Stimulated activated CD4-positive, alpha-beta T cell treated with anti-CD3 and anti-CD28 coated beads, Interleukin-4, amount 100 ng/mL, for 4 hours (primary cell): ENCODE data around the gene RAP2A.

Source experiments
- DNase-seq, 2 experiments: peaks; one replicate each; pipeline ENCODE4 v3.0.0-alpha.2; 2020

The RAP2A gene

GRCh38 chr13:97456047-97456446 is 22.1 kb downstream of the RAP2A start:
- no peak for DNase-seq

DNA sequence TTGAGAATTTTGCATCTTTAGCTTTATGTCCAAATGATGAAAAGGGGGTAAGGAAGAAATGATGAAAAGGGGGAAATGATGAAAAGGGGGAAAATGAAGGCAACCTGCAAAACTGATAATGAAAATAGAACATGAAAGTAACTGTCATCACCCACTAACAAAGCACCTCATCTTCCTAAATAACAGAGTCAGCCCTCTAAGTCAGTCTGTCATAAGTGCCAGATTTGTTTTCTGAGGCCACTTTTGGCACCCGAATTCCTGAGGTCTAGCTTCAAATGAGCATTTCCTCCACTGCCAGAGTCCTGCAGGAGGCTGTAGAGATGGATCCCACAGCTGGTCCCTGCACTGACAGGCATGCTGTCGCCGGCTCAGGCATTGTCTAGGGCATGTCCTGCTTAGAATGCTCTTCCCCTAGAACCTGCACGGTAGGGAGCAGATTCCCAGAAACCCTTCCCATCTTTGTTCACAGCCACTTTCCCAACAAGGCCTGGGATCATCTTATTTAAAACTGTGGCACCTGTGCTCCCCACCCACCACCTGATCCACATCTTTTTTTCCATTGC is 25.3 kb downstream of the RAP2A start:
- no peak for DNase-seq

DNA sequence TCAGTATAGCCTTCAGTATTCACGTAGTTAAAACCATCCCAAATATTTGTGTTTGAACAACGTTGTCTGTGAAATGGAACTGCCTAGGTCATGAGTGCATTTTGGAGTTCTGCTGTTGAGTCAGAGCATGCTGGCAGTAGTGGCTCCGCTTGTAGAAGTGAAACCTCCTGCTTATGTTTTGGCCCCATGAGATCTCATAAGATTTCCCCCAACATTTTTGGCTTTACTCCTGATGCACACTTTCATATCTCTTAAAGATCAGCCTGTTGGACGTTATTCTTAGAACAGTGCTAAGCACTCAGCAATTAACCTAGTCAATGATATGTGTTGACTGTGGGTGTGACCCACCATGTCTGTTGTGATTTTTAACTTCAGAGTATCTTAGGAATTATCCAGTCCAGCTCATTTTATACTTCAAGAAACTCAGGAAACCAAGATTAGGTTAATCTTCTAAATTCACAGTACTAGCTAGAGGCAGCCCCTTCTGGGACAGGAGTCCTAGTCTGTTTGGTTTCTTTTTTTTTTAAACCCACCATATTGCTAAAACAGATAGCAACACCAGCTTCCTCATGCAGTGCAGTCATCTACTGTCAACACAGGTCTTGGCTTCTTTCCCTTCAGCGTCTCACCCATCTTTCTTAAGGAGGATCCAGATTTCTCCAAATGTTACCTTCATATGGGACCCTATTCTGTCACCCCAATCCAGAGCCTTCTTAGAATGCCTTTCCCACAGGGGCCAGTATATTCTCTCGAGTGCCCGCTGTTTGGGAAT is 26.2 kb downstream of the RAP2A start:
- no peak for DNase-seq

- DNase-seq, result no peak
Observed at GRCh38 chr13:97460853-97461252, 26.9 kb downstream of the RAP2A start.

DNA sequence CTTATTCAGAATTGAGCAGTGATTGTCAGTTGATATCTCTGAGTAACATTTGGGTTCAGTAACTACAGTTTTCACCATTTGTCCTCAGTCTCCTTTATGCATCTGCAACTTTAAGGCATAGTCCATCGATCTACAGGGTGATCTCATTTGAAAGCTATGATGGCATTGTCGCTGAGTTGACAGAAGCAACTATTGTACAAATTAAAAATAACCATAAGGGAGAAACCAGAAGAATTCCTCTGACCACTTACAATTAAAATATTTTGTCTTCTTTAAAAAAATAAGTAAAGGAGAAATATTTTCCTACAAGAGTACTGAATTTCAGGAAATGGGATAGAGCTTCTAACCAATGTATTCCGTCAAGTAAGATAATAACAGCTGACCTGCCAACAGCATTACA is 30.6 kb downstream of the RAP2A start:
- no peak for DNase-seq

- no peak for DNase-seq
Observed at GRCh38 chr13:97466722-97467121, 32.8 kb downstream of the RAP2A start.

- DNase-seq, result no peak
Observed at GRCh38 chr13:97468331-97468730, 34.4 kb downstream of the RAP2A start.

DNA sequence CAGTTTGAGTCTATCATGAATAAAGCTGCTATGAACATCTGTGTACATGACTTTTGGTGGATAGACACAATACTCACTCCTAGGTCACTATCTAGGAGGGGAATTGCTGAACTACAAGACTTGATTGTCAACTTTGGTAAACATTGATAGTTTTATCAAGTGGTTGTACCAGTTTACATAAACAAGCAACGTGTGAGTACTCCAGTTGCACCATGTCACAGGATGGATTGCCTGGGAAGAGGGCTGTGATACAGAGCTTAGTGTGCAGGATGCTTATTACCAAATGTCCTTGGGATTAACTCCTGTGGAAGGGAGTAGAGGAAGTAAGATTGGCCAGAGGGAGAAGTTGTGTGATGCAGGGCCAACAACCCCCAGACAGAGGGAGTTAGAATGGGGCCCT is 37.7 kb downstream of the RAP2A start:
- no peak for DNase-seq

DNA sequence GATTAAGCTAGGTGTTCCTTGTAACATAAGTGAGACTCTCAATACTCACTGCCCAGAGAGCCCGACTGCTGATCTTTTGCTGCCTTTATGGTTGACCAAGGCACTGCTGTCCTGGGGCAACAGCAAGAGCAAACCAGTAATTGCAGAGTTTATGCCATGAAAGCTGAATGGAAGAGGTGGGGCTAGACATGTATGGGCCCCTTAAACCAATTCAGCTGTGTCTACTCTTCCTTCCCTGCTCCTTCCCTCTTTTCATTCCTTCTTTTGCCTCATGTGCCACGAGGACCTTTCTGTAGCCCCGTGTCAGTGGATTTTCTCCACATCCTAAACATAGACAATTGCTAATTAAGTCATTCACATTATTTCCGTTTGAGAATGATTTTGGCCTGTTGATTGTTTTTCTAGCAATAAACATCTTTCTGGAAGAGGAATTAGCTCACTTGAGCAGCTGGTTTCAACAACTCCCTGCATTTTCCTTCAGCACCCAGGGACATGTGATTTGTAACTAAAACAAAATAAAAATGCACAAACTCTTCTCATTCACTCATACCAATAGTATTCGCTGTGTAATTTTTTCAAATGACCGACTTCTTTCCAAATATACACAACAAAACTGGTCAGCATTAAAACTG is 40.5 kb downstream of the RAP2A start:
- DNase-seq, result no peak

- DNase-seq, result no peak
Observed at GRCh38 chr13:97475011-97475410, 41.0 kb downstream of the RAP2A start.

DNA sequence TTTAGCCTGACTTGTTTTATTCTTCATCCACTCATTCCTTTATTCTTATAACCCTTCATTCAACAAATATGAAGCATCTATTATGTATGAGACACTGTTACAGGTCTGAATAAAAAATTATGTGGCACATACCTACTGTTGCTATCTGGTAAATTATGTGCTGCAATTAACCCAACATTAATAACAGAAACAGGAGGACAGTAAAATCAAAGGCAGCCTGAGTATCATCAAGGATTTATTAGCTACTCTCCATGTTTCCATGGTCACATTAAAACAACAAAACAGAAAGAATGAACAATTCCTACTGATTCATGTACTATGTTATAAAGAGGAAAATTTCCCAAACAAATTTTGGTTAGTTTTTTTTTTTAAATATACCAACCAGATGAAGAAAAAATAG is 43.9 kb downstream of the RAP2A start:
- DNase-seq, result no peak

DNA sequence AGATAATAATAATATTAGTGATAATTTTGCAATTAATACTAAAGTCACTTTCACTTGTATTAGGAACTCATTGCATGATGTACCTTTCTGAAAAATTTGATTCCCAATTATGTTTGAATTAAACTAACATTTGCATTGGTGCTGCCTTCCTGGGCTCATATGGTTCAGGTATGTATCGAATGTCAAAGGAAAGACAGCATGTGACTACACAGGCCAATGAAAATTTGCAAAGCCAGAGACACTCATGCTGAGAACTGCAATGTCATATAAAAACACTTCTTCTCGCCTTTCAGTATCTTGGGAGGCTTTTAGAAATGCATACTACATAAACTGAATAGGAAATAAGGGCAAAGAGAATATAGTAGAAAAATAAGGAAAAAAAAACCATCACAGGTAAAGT is 44.3 kb downstream of the RAP2A start:
- DNase-seq, result no peak

- DNase-seq, result no peak
Observed at GRCh38 chr13:97483465-97483864, 49.5 kb downstream of the RAP2A start.

DNA sequence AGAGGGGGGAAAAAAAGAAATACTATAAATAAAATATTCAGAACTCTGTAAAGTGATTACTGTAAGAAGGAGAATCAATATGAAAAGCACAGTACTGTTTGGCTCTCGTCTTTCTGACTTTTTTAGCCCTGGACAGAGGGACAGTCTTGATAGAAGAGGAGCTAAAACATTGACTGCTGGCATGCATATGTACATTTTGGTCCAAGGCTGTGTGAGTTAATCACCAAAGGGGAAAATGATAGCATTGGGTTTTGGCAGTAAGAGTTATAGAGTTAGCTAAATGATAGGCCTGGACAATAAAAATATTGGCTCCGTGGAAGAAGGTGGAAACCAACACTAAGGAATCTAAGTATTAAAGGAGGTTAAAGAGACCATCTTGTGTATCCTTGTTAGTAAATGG is 50.3 kb downstream of the RAP2A start:
- DNase-seq, result no peak

DNA sequence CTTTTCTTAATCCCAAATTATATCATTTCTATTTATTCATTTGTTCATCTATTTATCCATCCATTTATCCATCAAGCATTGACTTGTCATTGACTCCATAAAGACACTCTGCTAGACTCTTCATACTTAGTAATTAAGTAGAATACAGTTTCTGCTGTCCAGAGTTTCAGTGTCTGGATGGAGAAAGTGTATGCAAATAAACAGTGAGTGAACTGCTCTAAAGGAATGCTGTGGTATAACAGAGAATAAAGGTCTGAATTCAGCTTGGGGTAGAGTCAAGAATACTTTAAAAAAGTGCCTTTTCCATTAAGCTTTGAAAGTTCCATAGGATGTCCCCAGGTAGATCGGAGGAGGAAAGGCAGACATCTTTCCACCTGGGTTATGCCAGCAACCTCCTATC is 51.4 kb downstream of the RAP2A start:
- no peak for DNase-seq

- DNase-seq, result no peak
Observed at GRCh38 chr13:97490702-97491307, 56.8 kb downstream of the RAP2A start.

DNA sequence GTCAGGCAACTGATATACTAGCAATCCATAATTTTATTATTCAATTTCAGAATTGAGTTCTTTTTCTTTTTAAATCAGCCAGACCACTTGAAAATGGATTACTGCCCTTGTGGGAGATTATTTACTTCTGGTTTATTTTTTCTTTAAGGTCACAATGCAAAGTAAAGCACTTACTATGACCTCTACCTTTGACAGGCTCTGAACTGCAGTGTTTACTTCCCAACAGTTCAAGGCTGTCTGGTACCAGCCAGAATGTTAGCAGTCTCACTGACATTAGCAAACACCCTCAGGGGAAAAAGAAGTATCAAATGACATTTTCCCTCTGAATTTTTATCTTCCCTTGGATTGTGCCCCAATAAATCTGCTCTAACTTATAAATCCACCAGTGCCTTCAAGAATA is 57.5 kb downstream of the RAP2A start:
- DNase-seq, result no peak

DNA sequence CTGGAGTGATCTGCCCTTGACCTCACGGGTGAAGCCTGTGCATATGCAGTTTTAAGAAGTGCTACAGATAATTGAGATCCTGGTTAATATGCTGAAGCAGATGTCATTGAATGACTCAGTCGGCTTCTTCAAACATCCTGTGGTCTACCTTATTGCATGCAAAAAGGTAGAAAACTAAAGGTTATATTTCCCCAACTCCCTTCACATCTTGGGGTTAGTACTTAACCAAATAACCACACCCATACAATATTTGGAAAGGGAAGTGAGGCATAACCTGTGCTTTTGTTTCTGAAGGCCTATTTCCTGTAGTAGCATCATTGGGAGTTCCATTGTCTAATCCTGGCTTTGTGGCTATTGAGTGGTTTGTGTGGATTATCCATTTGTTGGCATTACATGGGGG is 58.3 kb downstream of the RAP2A start:
- no peak for DNase-seq

DNA sequence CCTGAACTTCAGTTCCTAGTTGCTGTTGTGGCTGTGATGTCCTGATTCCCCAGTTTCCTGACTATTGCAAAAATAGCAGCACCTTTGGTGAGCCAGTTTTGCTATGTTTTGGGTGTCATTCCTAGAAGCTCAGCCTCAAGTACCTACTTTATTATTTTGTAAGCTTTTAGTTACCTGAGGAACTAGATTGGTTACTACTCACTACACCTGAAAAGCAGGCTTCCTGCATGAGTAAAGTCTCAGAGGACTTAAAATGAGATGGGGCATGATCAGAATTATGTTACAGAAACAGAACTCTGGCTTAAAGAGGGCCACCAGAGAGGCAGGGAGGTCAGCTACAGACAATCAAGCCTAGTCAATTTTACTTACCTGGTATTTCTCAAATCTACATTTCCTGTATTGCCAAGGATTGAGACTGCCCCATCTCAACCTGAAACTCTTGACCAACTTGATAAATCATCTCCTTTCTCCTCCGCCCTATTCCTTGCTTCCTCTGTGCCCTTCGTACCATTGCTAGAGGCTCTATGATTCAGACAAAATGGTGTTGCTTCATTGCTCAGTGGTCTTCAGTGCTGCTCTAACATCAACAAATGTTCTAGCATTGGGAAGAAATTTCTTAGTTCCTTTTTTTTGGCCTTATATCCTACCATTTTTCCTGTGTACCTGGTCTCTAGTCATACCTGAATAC is 58.9 kb downstream of the RAP2A start:
- DNase-seq, result no peak

GRCh38 chr13:97493456-97493855 is 59.5 kb downstream of the RAP2A start:
- DNase-seq, result no peak

- DNase-seq, result no peak
Observed at GRCh38 chr13:97495678-97496077, 61.7 kb downstream of the RAP2A start.

DNA sequence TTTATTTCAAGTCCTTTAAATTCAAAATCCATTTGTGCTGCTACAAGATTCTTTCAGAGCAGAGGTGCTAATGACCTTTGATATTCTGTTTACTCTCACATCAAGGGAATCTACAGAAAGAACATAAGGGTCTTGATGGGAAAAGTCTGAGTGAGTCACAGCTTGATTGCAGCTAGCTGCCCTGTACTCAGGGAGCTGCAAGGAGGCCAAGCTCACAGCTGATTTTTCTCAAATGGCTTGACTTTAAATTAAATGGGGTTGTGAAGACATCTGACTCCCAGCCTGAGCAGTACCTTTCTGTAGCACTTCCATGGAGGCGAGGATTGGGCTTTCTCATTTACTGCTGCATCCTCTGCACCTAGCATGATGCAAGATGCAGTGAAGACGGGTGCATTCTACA is 62.5 kb downstream of the RAP2A start:
- DNase-seq, result no peak

- DNase-seq, result no peak
Observed at GRCh38 chr13:97497400-97497799, 63.4 kb downstream of the RAP2A start.

GRCh38 chr13:97498419-97498818 is 64.5 kb downstream of the RAP2A start:
- DNase-seq, result no peak
